A549 (cell line): ENCODE measurements around the gene IRAK3. TPM values are rescaled to one million over a fixed set of nuclear protein-coding genes. Genes with fewer than 3 reads are reported as not detected.

ENCODE experiments used
- ATAC-seq, 2 experiments: fragments of 200-7000 bp in 1 of 2; fragments of >200 bp in 1 of 2; cut with Nextera tagmentation in 1 of 2; cut with Tn5 transposase in 1 of 2; 3 replicates each; pipeline versions ENCODE4 v1.8.0 to v1.9.1; 2018 to 2020; ENCODE audit warnings: mild to moderate bottlenecking in 1 of 2, moderate library complexity in 1 of 2
- CTCF ChIA-PET: fragments of 300-600 bp; sonication (Branson Sonifier 250); formaldehyde crosslinking; extraction: SDS; loops from one replicate; lab custom pipeline; 2021; ENCODE audit warnings: antibody characterized with exemption, inconsistent platforms; lab: Yijun Ruan, JAX
- POLR2A ChIA-PET: fragments of 350-600 bp; formaldehyde crosslinking; extraction: SDS; loops from one replicate; lab custom pipeline; 2021; ENCODE audit warnings: antibody characterized with exemption, inconsistent platforms; lab: Yijun Ruan, JAX
- DNase-seq, 2 experiments: peaks; one replicate each; pipeline versions ENCODE4 v3.0.0 to v3.0.0-alpha.2; 2011 to 2016; ENCODE audit warnings: low read depth in 1 of 2, low spot score in 1 of 2
- FAIRE-seq: peaks from 2 replicates; lab custom pipeline; 2011; peaks lifted over from hg19 to GRCh38; lab: Jason Lieb, UNC
- H3K27ac ChIP-seq, 2 experiments: fragments of >200 bp; sonication (Bioruptor Twin); formaldehyde crosslinking; 3 replicates each; pipeline ENCODE4 v1.5.1; 2016 to 2017
- H3K4me1 ChIP-seq: fragments of >200 bp; sonication (Bioruptor Twin); formaldehyde crosslinking; 3 replicates; pipeline ENCODE4 v1.6.1; 2016
- H3K4me2 ChIP-seq: fragments of >200 bp; sonication (Bioruptor Twin); formaldehyde crosslinking; 3 replicates; pipeline ENCODE4 v1.6.1; 2016
- H3K4me3 ChIP-seq: fragments of >200 bp; sonication (Bioruptor Twin); formaldehyde crosslinking; 3 replicates; pipeline ENCODE4 v1.5.1; 2016
- H3K9me3 ChIP-seq: fragments of >200 bp; sonication (Bioruptor Twin); formaldehyde crosslinking; 3 replicates; pipeline ENCODE4 v1.6.1; 2016
- BHLHE40 ChIP-seq: IDR thresholded peaks from 2 replicates; pipeline ENCODE4 v1.6.1; 2012; ENCODE audit warnings: low read depth, low read length, inconsistent platforms
- CBX2 ChIP-seq: fragments of 200-600 bp; sonication (generic); IDR thresholded peaks from 2 replicates; pipeline ENCODE4 v1.6.1; 2016; ENCODE audit warnings: low read depth, mild to moderate bottlenecking, borderline replicate concordance
- CTCF ChIP-seq: fragments of >200 bp; sonication (Bioruptor Twin); formaldehyde crosslinking; IDR thresholded peaks from 3 replicates; pipeline ENCODE4 v1.5.1; 2016
- FOSL2 ChIP-seq, 2 experiments: fragments of 450-650 bp in 1 of 2; fragments of >200 bp in 1 of 2; sonication (Bioruptor Twin) in 1 of 2; formaldehyde crosslinking; IDR thresholded peaks; 2 replicates each; pipeline versions ENCODE4 v1.5.0 to v1.6.1; 2016 to 2020; ENCODE audit warnings: mild to moderate bottlenecking in 1 of 2, moderate library complexity in 1 of 2
- FOXS1 ChIP-seq: fragments of 250-450 bp; sonication (Bioruptor Pico); IDR thresholded peaks from 2 replicates; pipeline ENCODE4 v1.5.0; 2020; ENCODE audit warnings: mild to moderate bottlenecking, moderate library complexity
- HDAC2 ChIP-seq: fragments of 200-600 bp; sonication (generic); IDR thresholded peaks from 2 replicates; pipeline ENCODE4 v1.6.1; 2016
- HEYL ChIP-seq: fragments of 250-450 bp; sonication (Bioruptor Pico); IDR thresholded peaks from 2 replicates; pipeline ENCODE4 v1.8.0; 2021; ENCODE audit warnings: mild to moderate bottlenecking, moderate library complexity
- HOXA7 ChIP-seq: fragments of 250-450 bp; sonication (Bioruptor Pico); IDR thresholded peaks from 2 replicates; pipeline ENCODE4 v1.5.0; 2020; ENCODE audit warnings: mild to moderate bottlenecking, moderate library complexity
- HOXB5 ChIP-seq: fragments of 250-450 bp; sonication (Bioruptor Pico); IDR thresholded peaks from 2 replicates; pipeline ENCODE4 v1.5.0; 2020; ENCODE audit warnings: mild to moderate bottlenecking, moderate library complexity
- JUNB ChIP-seq: fragments of >200 bp; sonication (Bioruptor Twin); formaldehyde crosslinking; IDR thresholded peaks from 2 replicates; pipeline ENCODE4 v1.6.1; 2016
- MAFK ChIP-seq: fragments of 450-650 bp; IDR thresholded peaks from 2 replicates; pipeline ENCODE4 v1.6.1; 2014; ENCODE audit not compliant: partially characterized antibody
- MYC ChIP-seq: IDR thresholded peaks from 2 replicates; pipeline ENCODE4 v1.6.1; 2012; ENCODE audit warnings: mild to moderate bottlenecking, inconsistent platforms, low read length, improper control_type of control experiment, borderline replicate concordance
- NR3C1 ChIP-seq: fragments of >200 bp; sonication (Bioruptor Twin); formaldehyde crosslinking; IDR thresholded peaks from 3 replicates; pipeline ENCODE4 v1.6.1; 2017
- POLR2AphosphoS2 ChIP-seq: conservative IDR thresholded peaks from 2 replicates; pipeline ENCODE4 v1.6.1; 2012; ENCODE audit warnings: low read length, improper control_type of control experiment, inconsistent platforms
- RAD21 ChIP-seq, 2 experiments: fragments of >200 bp in 1 of 2; sonication (Bioruptor Twin) in 1 of 2; formaldehyde crosslinking in 1 of 2; IDR thresholded peaks in 1 of 2; conservative IDR thresholded peaks in 1 of 2; 2 replicates in 1 of 2; 3 replicates in 1 of 2; pipeline ENCODE4 v1.6.1; 2012 to 2018; ENCODE audit warnings: inconsistent platforms in 1 of 2
- SMC3 ChIP-seq: fragments of >200 bp; sonication (Bioruptor Twin); formaldehyde crosslinking; IDR thresholded peaks from 3 replicates; pipeline ENCODE4 v1.6.1; 2018; ENCODE audit warnings: inconsistent platforms
- SREBF2 ChIP-seq: fragments of 450-650 bp; IDR thresholded peaks from 2 replicates; pipeline ENCODE4 v1.6.1; 2014; ENCODE audit warnings: mild to moderate bottlenecking, moderate library complexity
- ZSCAN20 ChIP-seq: fragments of 250-450 bp; sonication (Bioruptor Pico); IDR thresholded peaks from 2 replicates; pipeline ENCODE4 v1.8.0; 2022; ENCODE audit warnings: mild to moderate bottlenecking, moderate library complexity
- WGBS: methylation state at CpG from one replicate; pipeline ENCODE4 v1.1.6; 2017; ENCODE audit errors: missing lambda C conversion rate; 5-methylcytosine and 5-hydroxymethylcytosine counted together
- polyA plus RNA-seq, 4 experiments: library from polyadenylated mRNA; depleted of rRNA in 3 of 4; stranded (reverse); fragments of >200 nt; fragmentation: RNase III in 1 of 4; extraction: RNeasy Plus Mini Kit Qiagen cat#74134 plus additional on column Dnase treatment in 1 of 4; gene quantifications; 2 replicates in 3 of 4; 3 replicates in 1 of 4; pipeline ENCODE4 v1.2.3, GENCODE V29; 2011 to 2017
- TF ChIP-seq, protein P1 (sequence below): IDR thresholded peaks from 2 replicates; pipeline ENCODE4 v1.6.1; 2012
- TF ChIP-seq, protein P2 (sequence below): fragments of 450-650 bp; IDR thresholded peaks from 2 replicates; pipeline ENCODE4 v1.6.1; 2014; ENCODE audit warnings: antibody characterized with exemption
- TF ChIP-seq, protein P3 (sequence below): IDR thresholded peaks from 2 replicates; pipeline ENCODE4 v1.6.1; 2012

IRAK3 gene
- polyA plus RNA-seq, 2 of the 4 experiments (the other 2 are of a cell fraction) = 0.06 to 0.25 TPM

DNA sequence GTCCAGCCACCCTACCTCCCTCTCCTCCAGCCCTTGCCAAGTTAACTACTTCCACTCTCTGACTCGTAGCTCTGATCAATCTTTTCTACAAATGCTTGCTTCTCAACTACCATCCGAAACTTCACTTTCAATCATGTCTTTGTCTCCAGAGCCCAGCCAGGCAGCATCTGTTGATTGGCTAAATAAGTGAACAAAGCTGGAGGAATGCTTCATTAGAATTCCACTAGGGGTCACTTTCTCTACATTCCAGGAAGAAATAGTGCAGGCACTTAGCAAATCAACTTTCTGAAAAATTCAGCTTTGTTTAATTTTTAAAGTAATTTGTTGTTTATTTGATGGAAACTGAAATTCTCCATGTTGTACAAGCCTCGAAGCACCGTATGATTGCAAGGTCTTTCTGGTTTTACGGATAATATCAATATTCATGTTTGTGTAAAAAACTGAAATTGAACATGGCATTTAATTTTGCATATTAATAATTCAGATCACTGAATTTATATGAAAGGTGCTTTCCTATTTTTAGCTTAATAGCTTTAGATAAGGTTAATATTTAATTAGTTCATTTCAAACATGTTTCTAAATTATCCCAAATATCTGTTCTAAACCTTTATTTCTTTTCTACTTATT, 80.9 kb downstream of the IRAK3 start:
- DNase-seq = peak; percentile 47 to 53
- TF ChIP-seq CTCF (peak; percentile 70), HOXB5 (CRISPR knock-in tag) (no peak), SMC3 (peak; percentile 51; the same call in 1 of the 3 replicates), BHLHE40 (no peak), MYC (no peak), RAD21 (conservative IDR thresholded peaks at IDR 0.05 in 1 of 2, IDR thresholded peaks at IDR 0.05 in 1 of 2) (peak; percentile 63 to 65), FOSL2 (IDR thresholded peaks at IDR 0.05) (no peak), FOSL2 (CRISPR knock-in tag; IDR thresholded peaks at IDR 0.05) (no peak), CBX2 (no peak)
- Histone ChIP-seq H3K27ac (no peak overlapping the region), H3K9me3 (no peaks in the 10 kb centered on the region), H3K4me3 (no peak overlapping the region), H3K4me1 (no peaks in the 10 kb centered on the region), H3K4me2 (no peak overlapping the region)
- WGBS = 10% methylated on average over 5 of the region's 5 CpGs
- peak; percentile 83 to 90; a peak in 5 of 6 replicates for ATAC-seq
- ChIA-PET CTCF (interaction anchor here (0.6 to 3.2 kb wide), 17 partner anchors 8 to 1103 kb away, joined by 3 to 12 read pairs (median 3); no protein-coding TSS in a partner anchor), POLR2A (no interaction called here)
- FAIRE-seq = peak; percentile 67

- CTCF ChIA-PET = interaction anchor here (0.6 to 3.2 kb wide), 13 partner anchors 8 to 1104 kb away, joined by 3 to 12 read pairs (median 3); no protein-coding TSS in a partner anchor
Observed at GRCh38 chr12:66270613-66271012, 81.6 kb downstream of the IRAK3 start.

DNA sequence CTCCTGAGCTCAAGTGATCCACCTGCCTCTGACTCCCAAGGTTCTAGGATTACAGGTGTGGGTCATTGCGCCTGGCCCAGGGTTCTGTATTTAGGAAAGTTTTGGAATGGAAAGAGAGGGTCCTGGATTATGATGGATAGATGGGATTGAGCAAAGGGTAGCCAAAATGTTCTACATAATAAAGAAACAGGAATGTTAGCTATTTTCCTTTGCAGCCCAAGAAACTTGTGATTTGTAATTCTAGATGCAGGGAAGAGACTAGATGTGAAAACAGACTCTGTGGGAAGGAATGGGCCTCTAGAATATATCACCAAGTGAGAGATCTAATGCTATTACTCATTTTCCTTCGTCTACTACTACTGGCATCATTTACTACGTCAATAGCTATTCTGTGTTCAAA, 83.6 kb downstream of the IRAK3 start:
- CTCF ChIA-PET = interaction anchor here (1.0 to 3.2 kb wide), 7 partner anchors 10 to 436 kb away, joined by 3 to 10 read pairs (median 4); no protein-coding TSS in a partner anchor
- no peak for FAIRE-seq
- Histone ChIP-seq H3K27ac (no peak overlapping the region), H3K4me3 (no peak overlapping the region), H3K4me2 (no peak overlapping the region), H3K4me1 (no peaks in the 10 kb centered on the region), H3K9me3 (no peaks in the 10 kb centered on the region)
- POLR2A ChIA-PET = no interaction called here
- ATAC-seq = no peak
- no peak for TF ChIP-seq SREBF2
- TF ChIP-seq POLR2AphosphoS2 = no peak
- TF ChIP-seq, protein P1, sequence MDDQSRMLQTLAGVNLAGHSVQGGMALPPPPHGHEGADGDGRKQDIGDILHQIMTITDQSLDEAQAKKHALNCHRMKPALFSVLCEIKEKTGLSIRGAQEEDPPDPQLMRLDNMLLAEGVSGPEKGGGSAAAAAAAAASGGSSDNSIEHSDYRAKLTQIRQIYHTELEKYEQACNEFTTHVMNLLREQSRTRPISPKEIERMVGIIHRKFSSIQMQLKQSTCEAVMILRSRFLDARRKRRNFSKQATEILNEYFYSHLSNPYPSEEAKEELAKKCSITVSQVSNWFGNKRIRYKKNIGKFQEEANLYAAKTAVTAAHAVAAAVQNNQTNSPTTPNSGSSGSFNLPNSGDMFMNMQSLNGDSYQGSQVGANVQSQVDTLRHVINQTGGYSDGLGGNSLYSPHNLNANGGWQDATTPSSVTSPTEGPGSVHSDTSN = no peak
- no peak for TF ChIP-seq HOXA7 (CRISPR knock-in tag)
- TF ChIP-seq FOXS1 (CRISPR knock-in tag) = no peak
- TF ChIP-seq MAFK = no peak
- TF ChIP-seq HEYL (CRISPR knock-in tag) = no peak
- no peak for TF ChIP-seq ZSCAN20 (CRISPR knock-in tag)
- TF ChIP-seq CTCF = no peak
- TF ChIP-seq CBX2 = no peak
- no peak for TF ChIP-seq JUNB
- TF ChIP-seq, protein P2, sequence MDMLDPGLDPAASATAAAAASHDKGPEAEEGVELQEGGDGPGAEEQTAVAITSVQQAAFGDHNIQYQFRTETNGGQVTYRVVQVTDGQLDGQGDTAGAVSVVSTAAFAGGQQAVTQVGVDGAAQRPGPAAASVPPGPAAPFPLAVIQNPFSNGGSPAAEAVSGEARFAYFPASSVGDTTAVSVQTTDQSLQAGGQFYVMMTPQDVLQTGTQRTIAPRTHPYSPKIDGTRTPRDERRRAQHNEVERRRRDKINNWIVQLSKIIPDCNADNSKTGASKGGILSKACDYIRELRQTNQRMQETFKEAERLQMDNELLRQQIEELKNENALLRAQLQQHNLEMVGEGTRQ = no peak
- TF ChIP-seq, protein P3, sequence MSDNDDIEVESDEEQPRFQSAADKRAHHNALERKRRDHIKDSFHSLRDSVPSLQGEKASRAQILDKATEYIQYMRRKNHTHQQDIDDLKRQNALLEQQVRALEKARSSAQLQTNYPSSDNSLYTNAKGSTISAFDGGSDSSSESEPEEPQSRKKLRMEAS = no peak
- TF ChIP-seq HDAC2 = no peak
- WGBS = 31% methylated on average over 3 of the region's 3 CpGs
- no peak for DNase-seq

More at GRCh38 chr12:66270613-66271012, 81.6 kb downstream of the IRAK3 start:
- H3K9me3 ChIP-seq = no peaks in the 10 kb centered on the region
- FAIRE-seq = peak; percentile 18
- no peak for TF ChIP-seq NR3C1
- TF ChIP-seq, all 56 proteins: peak for 0
- POLR2A ChIA-PET = no interaction called here
- Histone ChIP-seq H3K4me3 (no peak overlapping the region), H3K27ac (no peak overlapping the region), H3K4me2 (no peak overlapping the region), H3K4me1 (no peaks in the 10 kb centered on the region)
- WGBS = 92% methylated on average over 1 of the region's 1 CpG
- ATAC-seq (no peak), DNase-seq (no peak)
